ENCODE results near the gene WBP1. TPM values are rescaled to one million over a fixed set of nuclear protein-coding genes. Genes with fewer than 3 reads are reported as not detected.

WBP1 gene
- total RNA-seq, 1 donor from 2014 or later = 31.1 TPM

DNA sequence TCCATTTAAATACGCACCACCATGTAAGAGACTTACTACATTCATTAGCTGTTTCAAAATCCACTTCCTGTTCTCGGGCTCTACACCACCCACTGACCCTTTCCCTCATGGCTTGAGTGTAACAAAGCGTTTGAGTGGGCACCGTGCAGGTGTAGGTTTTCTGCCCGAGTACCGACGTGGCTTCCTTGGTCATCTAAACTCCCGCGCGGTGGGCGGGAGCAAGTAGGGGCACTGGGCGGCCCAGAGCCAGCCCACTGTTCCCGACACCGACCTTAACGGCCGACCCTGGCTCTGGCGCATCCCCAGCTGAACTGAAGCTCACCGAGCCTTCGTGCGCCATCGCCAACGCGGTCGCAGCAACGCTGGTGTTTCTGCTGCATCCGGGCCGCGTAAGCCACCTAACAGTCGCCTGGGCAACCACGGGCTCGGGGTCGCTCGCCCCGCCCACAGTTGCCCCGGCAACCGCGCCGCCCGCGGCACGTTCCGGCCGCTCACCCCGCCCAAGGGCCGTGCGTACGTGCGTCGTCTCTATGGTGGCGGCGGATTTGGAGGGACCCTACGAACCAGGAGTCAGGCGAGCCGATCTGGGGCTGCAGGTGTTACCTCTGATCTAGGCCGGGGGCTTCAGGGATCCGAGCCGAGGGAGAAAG is 36.9 kb upstream of the WBP1 start, which contains the start of the genes C2orf81 and WDR54:
TSS of gene C2orf81 (minus strand) at position 399 of the 650 bp plus-strand sequence. CDS start at position 340, 59 bp downstream.
TSS of gene WDR54 (plus strand) at position 510 of the 650 bp plus-strand sequence. CDS start 424 bp downstream, outside the sequence.
- Histone ChIP-seq H3K4me3 (ENCODE audit: low read depth, low read length) (peak within 1 kb of the TSS; percentile 54), H3K27me3 (ENCODE audit: control insufficient read depth, insufficient read depth, low read length) (no peaks in the 10 kb centered on the region), H3K36me3 (ENCODE audit: control insufficient read depth, insufficient read depth, low read length) (no peaks in the 10 kb centered on the region)
- DNase-seq (ENCODE audit: low read depth) (peak; percentile 71), FAIRE-seq (no peak)
- no peak for TF ChIP-seq CTCF (IDR thresholded peaks at IDR 0.05; ENCODE audit: insufficient read depth, low read length, severe bottlenecking)

DNA sequence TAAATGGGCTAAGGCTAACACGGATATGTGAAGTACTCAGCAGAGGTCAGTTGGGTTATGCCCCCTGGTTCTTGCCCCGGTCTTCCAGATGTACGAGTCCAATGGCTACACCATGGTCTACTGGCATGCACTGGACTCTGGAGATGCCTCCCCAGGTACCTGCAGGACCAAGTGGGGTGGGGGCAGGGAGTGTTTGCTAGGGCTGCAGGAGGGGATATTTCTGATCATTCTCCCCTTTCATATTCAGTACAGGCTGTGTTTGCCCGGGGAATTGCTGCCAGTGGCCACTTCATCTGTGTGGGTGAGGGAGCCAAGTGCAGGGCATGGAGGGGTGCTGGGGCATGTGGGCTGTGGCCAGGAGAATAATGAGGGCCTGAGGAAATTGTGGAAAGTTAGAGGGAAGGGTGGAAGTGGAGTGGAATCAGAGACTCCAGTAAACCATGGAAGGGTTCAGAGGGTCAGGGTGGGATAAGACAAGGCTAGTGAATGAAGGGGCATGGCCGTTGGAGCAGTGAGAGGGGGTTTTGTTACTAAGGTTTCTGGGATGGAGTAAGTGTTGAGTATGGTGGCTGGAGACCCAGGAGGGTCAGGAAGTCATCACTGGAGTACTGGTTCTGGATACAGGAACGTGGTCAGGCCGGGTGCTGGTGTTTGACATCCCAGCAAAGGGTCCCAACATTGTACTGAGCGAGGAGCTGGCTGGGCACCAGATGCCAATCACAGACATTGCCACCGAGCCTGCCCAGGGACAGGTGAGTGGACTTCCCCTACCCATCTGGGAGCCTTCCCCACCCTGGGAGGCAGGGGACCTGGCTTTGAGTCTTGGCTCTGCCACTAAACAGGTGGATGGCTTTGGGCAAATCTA is 34.8 kb upstream of the WBP1 start:
- peaks cover 4% of the 10 kb centered on the region for H3K36me3 ChIP-seq (ENCODE audit: control insufficient read depth, insufficient read depth, low read length)
- H3K4me3 ChIP-seq (ENCODE audit: low read depth, low read length) = no peak overlapping the region
- no peak for TF ChIP-seq CTCF (IDR thresholded peaks at IDR 0.05; ENCODE audit: insufficient read depth, low read length, severe bottlenecking)
- no peak for FAIRE-seq
- no peak for DNase-seq (ENCODE audit: low read depth)
- no peaks in the 10 kb centered on the region for H3K27me3 ChIP-seq (ENCODE audit: control insufficient read depth, insufficient read depth, low read length)

GRCh38 chr2:74424139-74424992 is 33.9 kb upstream of the WBP1 start:
- Histone ChIP-seq H3K36me3 (ENCODE audit: control insufficient read depth, insufficient read depth, low read length) (peaks cover 8% of the 10 kb centered on the region), H3K4me3 (ENCODE audit: low read depth, low read length) (no peak overlapping the region), H3K27me3 (ENCODE audit: control insufficient read depth, insufficient read depth, low read length) (no peaks in the 10 kb centered on the region)
- no peak for FAIRE-seq
- TF ChIP-seq CTCF (IDR thresholded peaks at IDR 0.05; ENCODE audit: insufficient read depth, low read length, severe bottlenecking) = no peak
- DNase-seq (ENCODE audit: low read depth) = peak; percentile 63

GRCh38 chr2:74424995-74425406 is 33.2 kb upstream of the WBP1 start:
- no peak for TF ChIP-seq CTCF (IDR thresholded peaks at IDR 0.05; ENCODE audit: insufficient read depth, low read length, severe bottlenecking)
- Histone ChIP-seq H3K27me3 (ENCODE audit: control insufficient read depth, insufficient read depth, low read length) (no peaks in the 10 kb centered on the region), H3K36me3 (ENCODE audit: control insufficient read depth, insufficient read depth, low read length) (peaks cover 14% of the 10 kb centered on the region), H3K4me3 (ENCODE audit: low read depth, low read length) (no peak overlapping the region)
- no peak for DNase-seq (ENCODE audit: low read depth)
- FAIRE-seq = no peak

DNA sequence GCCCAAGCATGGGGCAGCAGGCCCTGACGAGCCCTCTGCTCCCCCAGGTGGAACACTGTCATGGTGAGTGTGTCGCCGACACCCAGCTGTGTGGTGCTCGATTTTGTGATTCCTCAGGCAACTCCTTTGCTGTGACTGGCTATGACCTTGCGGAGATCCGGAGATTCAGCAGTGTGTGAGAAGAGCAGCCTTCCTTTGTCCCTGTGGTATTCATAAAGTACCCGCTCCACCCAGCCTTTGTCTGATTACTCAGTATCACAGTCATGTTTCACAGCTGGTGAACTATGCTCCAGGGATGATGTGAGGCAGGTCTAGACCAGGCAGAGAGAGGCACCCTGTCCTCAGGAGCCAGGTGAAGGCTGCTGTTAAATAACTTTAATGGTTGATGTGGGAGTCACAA is 32.7 kb upstream of the WBP1 start:
- peak; percentile 66 for FAIRE-seq
- peak; percentile 98 for DNase-seq (ENCODE audit: low read depth)
- TF ChIP-seq CTCF (IDR thresholded peaks at IDR 0.05; ENCODE audit: insufficient read depth, low read length, severe bottlenecking) = no peak
- Histone ChIP-seq H3K4me3 (ENCODE audit: low read depth, low read length) (no peak overlapping the region), H3K27me3 (ENCODE audit: control insufficient read depth, insufficient read depth, low read length) (no peaks in the 10 kb centered on the region), H3K36me3 (ENCODE audit: control insufficient read depth, insufficient read depth, low read length) (peaks cover 14% of the 10 kb centered on the region)
